K562 (cell line): ENCODE results near the gene UFSP2. TPM values are rescaled to one million over a fixed set of nuclear protein-coding genes. Genes with fewer than 3 reads are reported as not detected.

Experiments used
- CXXC5 ChIP-seq: fragments of 250-450 bp; sonication (Bioruptor Pico); IDR thresholded peaks from 2 replicates; pipeline ENCODE4 v1.8.0; 2022; ENCODE audit warnings: inconsistent platforms, mild to moderate bottlenecking, moderate library complexity
- PHB ChIP-seq: fragments of 250-450 bp; sonication (Bioruptor Pico); IDR thresholded peaks from 2 replicates; pipeline ENCODE4 v1.5.0; 2021
- PHF8 ChIP-seq: fragments of 200-600 bp; sonication (generic); IDR thresholded peaks from 2 replicates; pipeline ENCODE4 v1.6.1; 2012; ENCODE audit warnings: mixed run types, mild to moderate bottlenecking, inconsistent platforms, low read length, moderate library complexity, borderline replicate concordance
- PPARD ChIP-seq: fragments of 250-450 bp; sonication (Bioruptor Pico); IDR thresholded peaks from 2 replicates; pipeline ENCODE4 v1.8.0; 2022; ENCODE audit warnings: inconsistent platforms, mild to moderate bottlenecking, moderate library complexity
- SRF ChIP-seq, 2 experiments: fragments of 250-450, 450-650 bp in 1 of 2; sonication (Bioruptor Pico) in 1 of 2; sonication (generic) in 1 of 2; formaldehyde crosslinking; IDR thresholded peaks; 2 replicates each; pipeline versions ENCODE4 v1.5.0 to v1.5.1; 2020 to 2022; ENCODE audit warnings: mild to moderate bottlenecking in 1 of 2, missing genetic modification reagents in 1 of 2
- ZBTB7A ChIP-seq: IDR thresholded peaks from 2 replicates; pipeline ENCODE4 v1.6.1; 2011; ENCODE audit warnings: low read depth, mild to moderate bottlenecking, low read length, moderate library complexity, borderline replicate concordance; ENCODE audit not compliant: control insufficient read depth
- ZNF175 ChIP-seq: fragments of 200-800 bp; sonication (Bioruptor generic); IDR thresholded peaks from 2 replicates; pipeline ENCODE4 v1.6.1; 2016; ENCODE audit warnings: low read depth, mild to moderate bottlenecking, missing genetic modification characterization, missing compliant biosample characterization
- polyA plus RNA-seq, 8 experiments: library from polyadenylated mRNA; depleted of rRNA in 4 of 8; stranded (reverse) in 5 of 8; unstranded in 3 of 8; fragments of >200 nt; fragmentation: Nextera tagmentation in 2 of 8; fragmentation: Illumina TruSeq in 1 of 8; extraction: Ambion mirVana in 2 of 8; extraction: Trizol in 1 of 8; gene quantifications; 2 replicates each; pipeline versions ENCODE4 v1.2.1 to v1.2.3, GENCODE V29; 2011 to 2014; ENCODE audit warnings: inconsistent platforms in 1 of 8, missing spikeins in 1 of 8
- total RNA-seq, 7 experiments: library from RNA; depleted of rRNA in 6 of 7; stranded (reverse); fragments of >200 nt in 6 of 7; fragmentation: Illumina TruSeq in 2 of 7; extraction: Trizol in 2 of 7; gene quantifications; 2 replicates each; pipeline versions ENCODE4 v1.2.1 to v1.2.3, GENCODE V29; 2011 to 2021; ENCODE audit warnings: low replicate concordance in 1 of 7
- TF ChIP-seq, protein P1 (sequence below): fragments of 450-650 bp; IDR thresholded peaks from 2 replicates; pipeline ENCODE4 v1.6.1; 2016; ENCODE audit warnings: mild to moderate bottlenecking, moderate library complexity
- TF ChIP-seq, protein P2 (sequence below): sonication (generic); formaldehyde crosslinking; IDR thresholded peaks from 2 replicates; pipeline ENCODE4 v1.8.1; 2022; ENCODE audit warnings: missing genetic modification reagents
- TF ChIP-seq, protein P3 (sequence below): fragments of 250-450 bp; sonication (Bioruptor Pico); IDR thresholded peaks from 2 replicates; pipeline ENCODE4 v1.4.0; 2020; ENCODE audit warnings: mild to moderate bottlenecking, moderate library complexity, borderline replicate concordance

UFSP2 gene
- total and polyA plus RNA-seq, 9 of the 15 experiments (the other 6 are each of a cell fraction or from before 2014, with no cell fraction given), result 20.1 to 55.8 (median 26.6) TPM

DNA sequence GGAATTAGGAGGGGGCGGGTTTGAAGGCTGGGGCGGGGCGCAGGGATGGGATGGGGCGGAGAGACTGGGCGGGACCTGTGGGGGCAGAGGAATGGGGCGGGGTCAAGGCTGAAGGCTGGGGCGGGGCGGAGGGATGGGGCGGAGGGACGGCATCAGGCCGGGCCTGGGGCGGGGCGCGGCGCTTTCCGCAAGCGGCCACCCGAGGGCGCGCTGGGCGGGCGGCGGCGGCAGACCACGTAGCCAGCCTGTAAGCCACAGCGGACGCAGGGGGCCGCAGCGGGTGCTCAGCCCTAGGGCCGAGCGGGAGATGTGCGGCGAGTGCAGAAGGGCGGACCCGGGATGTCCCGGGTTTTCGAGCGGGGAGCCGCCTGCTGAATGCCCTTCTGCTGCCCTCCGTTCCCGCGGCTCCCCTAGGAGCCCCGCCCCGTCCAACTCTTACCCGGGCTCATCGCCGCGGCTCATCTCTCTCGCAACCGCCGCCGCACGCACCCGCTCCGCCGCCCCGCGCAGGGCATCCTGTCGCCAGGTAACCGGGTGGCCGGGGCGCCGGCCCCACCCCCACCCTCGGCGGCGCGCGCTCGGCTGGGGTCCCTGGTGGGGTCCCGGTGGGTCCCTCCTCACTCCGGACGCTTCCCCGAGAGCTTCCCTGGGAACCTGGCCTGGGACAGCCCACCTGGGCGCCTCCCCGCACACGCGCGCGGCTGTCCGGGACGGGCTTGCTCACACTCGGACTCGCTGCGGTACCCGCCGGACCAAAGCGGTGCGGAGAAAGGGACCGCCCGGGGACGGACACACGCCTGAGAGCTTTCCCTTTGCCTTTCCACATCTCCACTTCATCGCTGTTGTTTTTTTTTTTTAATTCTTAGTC, 45.7 kb upstream of the UFSP2 start, which contains the start of gene CCDC110 (continued):
- TF ChIP-seq, protein P1, sequence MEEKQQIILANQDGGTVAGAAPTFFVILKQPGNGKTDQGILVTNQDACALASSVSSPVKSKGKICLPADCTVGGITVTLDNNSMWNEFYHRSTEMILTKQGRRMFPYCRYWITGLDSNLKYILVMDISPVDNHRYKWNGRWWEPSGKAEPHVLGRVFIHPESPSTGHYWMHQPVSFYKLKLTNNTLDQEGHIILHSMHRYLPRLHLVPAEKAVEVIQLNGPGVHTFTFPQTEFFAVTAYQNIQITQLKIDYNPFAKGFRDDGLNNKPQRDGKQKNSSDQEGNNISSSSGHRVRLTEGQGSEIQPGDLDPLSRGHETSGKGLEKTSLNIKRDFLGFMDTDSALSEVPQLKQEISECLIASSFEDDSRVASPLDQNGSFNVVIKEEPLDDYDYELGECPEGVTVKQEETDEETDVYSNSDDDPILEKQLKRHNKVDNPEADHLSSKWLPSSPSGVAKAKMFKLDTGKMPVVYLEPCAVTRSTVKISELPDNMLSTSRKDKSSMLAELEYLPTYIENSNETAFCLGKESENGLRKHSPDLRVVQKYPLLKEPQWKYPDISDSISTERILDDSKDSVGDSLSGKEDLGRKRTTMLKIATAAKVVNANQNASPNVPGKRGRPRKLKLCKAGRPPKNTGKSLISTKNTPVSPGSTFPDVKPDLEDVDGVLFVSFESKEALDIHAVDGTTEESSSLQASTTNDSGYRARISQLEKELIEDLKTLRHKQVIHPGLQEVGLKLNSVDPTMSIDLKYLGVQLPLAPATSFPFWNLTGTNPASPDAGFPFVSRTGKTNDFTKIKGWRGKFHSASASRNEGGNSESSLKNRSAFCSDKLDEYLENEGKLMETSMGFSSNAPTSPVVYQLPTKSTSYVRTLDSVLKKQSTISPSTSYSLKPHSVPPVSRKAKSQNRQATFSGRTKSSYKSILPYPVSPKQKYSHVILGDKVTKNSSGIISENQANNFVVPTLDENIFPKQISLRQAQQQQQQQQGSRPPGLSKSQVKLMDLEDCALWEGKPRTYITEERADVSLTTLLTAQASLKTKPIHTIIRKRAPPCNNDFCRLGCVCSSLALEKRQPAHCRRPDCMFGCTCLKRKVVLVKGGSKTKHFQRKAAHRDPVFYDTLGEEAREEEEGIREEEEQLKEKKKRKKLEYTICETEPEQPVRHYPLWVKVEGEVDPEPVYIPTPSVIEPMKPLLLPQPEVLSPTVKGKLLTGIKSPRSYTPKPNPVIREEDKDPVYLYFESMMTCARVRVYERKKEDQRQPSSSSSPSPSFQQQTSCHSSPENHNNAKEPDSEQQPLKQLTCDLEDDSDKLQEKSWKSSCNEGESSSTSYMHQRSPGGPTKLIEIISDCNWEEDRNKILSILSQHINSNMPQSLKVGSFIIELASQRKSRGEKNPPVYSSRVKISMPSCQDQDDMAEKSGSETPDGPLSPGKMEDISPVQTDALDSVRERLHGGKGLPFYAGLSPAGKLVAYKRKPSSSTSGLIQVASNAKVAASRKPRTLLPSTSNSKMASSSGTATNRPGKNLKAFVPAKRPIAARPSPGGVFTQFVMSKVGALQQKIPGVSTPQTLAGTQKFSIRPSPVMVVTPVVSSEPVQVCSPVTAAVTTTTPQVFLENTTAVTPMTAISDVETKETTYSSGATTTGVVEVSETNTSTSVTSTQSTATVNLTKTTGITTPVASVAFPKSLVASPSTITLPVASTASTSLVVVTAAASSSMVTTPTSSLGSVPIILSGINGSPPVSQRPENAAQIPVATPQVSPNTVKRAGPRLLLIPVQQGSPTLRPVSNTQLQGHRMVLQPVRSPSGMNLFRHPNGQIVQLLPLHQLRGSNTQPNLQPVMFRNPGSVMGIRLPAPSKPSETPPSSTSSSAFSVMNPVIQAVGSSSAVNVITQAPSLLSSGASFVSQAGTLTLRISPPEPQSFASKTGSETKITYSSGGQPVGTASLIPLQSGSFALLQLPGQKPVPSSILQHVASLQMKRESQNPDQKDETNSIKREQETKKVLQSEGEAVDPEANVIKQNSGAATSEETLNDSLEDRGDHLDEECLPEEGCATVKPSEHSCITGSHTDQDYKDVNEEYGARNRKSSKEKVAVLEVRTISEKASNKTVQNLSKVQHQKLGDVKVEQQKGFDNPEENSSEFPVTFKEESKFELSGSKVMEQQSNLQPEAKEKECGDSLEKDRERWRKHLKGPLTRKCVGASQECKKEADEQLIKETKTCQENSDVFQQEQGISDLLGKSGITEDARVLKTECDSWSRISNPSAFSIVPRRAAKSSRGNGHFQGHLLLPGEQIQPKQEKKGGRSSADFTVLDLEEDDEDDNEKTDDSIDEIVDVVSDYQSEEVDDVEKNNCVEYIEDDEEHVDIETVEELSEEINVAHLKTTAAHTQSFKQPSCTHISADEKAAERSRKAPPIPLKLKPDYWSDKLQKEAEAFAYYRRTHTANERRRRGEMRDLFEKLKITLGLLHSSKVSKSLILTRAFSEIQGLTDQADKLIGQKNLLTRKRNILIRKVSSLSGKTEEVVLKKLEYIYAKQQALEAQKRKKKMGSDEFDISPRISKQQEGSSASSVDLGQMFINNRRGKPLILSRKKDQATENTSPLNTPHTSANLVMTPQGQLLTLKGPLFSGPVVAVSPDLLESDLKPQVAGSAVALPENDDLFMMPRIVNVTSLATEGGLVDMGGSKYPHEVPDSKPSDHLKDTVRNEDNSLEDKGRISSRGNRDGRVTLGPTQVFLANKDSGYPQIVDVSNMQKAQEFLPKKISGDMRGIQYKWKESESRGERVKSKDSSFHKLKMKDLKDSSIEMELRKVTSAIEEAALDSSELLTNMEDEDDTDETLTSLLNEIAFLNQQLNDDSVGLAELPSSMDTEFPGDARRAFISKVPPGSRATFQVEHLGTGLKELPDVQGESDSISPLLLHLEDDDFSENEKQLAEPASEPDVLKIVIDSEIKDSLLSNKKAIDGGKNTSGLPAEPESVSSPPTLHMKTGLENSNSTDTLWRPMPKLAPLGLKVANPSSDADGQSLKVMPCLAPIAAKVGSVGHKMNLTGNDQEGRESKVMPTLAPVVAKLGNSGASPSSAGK, result no peak
- no peak for TF ChIP-seq PPARD (CRISPR knock-in tag)
- TF ChIP-seq ZBTB7A, result no peak; the same call in 1 of the 2 replicates
- TF ChIP-seq ZNF175 (CRISPR knock-in tag), result no peak
- TF ChIP-seq, protein P2, sequence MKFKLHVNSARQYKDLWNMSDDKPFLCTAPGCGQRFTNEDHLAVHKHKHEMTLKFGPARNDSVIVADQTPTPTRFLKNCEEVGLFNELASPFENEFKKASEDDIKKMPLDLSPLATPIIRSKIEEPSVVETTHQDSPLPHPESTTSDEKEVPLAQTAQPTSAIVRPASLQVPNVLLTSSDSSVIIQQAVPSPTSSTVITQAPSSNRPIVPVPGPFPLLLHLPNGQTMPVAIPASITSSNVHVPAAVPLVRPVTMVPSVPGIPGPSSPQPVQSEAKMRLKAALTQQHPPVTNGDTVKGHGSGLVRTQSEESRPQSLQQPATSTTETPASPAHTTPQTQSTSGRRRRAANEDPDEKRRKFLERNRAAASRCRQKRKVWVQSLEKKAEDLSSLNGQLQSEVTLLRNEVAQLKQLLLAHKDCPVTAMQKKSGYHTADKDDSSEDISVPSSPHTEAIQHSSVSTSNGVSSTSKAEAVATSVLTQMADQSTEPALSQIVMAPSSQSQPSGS, result no peak
- TF ChIP-seq SRF (CRISPR knock-in tag; IDR thresholded peaks at IDR 0.05), result no peak
- TF ChIP-seq, protein P3, sequence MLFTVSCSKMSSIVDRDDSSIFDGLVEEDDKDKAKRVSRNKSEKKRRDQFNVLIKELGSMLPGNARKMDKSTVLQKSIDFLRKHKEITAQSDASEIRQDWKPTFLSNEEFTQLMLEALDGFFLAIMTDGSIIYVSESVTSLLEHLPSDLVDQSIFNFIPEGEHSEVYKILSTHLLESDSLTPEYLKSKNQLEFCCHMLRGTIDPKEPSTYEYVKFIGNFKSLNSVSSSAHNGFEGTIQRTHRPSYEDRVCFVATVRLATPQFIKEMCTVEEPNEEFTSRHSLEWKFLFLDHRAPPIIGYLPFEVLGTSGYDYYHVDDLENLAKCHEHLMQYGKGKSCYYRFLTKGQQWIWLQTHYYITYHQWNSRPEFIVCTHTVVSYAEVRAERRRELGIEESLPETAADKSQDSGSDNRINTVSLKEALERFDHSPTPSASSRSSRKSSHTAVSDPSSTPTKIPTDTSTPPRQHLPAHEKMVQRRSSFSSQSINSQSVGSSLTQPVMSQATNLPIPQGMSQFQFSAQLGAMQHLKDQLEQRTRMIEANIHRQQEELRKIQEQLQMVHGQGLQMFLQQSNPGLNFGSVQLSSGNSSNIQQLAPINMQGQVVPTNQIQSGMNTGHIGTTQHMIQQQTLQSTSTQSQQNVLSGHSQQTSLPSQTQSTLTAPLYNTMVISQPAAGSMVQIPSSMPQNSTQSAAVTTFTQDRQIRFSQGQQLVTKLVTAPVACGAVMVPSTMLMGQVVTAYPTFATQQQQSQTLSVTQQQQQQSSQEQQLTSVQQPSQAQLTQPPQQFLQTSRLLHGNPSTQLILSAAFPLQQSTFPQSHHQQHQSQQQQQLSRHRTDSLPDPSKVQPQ (CRISPR knock-in tag), result no peak
- TF ChIP-seq CXXC5, result peak; percentile 67
- no peak for TF ChIP-seq PHB (CRISPR knock-in tag)
- TF ChIP-seq PHF8, result peak; percentile 32; the same call in 1 of the 2 replicates
